Tibial artery (tissue), 4 donors: ENCODE results near the gene TMEM214.

Source experiments
- DNase-seq, 2 donors: peaks; one replicate each; pipeline ENCODE4 v3.0.0-alpha.2; 2019
- H3K27ac ChIP-seq, 2 donors: fragments of 200-600 bp; sonication (generic) in 1 of 2; 1 replicate in 1 of 2; 2 replicates in 1 of 2; pipeline ENCODE4 v1.5.1; 2018 to 2019; ENCODE audit warnings: mild to moderate bottlenecking in 1 of 2
- H3K27me3 ChIP-seq, 2 donors: fragments of 200-600 bp; sonication (generic) in 1 of 2; one replicate each; pipeline versions ENCODE4 v1.5.1 to v1.6.0; 2016 to 2019
- H3K36me3 ChIP-seq, 3 donors: fragments of 200-600 bp; sonication (generic) in 2 of 3; one replicate each; pipeline ENCODE4 v1.5.1; 2016 to 2019; ENCODE audit warnings: mild to moderate bottlenecking in 2 of 3
- H3K4me1 ChIP-seq, 4 donors: fragments of 200-600 bp; sonication (generic) in 2 of 4; 1 replicate in 3 of 4; 2 replicates in 1 of 4; pipeline ENCODE4 v1.5.1; 2016 to 2019
- H3K4me3 ChIP-seq, 2 donors: fragments of 200-600 bp; sonication (generic) in 1 of 2; 1 replicate in 1 of 2; 2 replicates in 1 of 2; pipeline ENCODE4 v1.5.1; 2018 to 2019; ENCODE audit warnings: mild to moderate bottlenecking in 2 of 2
- H3K9me3 ChIP-seq, 3 donors: fragments of 200-600 bp; sonication (generic) in 1 of 3; one replicate each; pipeline ENCODE4 v1.5.1; 2016 to 2019
- intact Hi-C: fragments of 100-400 bp; cut with DNase I; formaldehyde crosslinking; loops from one replicate; pipeline ENCODE4 v1.15.0; 2023; ENCODE audit warnings: low total_unique reads
- TF ChIP-seq, protein P1 (sequence below), 2 experiments: fragments of 200-600 bp in 1 of 2; fragments of 450-650 bp in 1 of 2; IDR thresholded peaks; one replicate each; pipeline ENCODE4 v1.5.1; 2017 to 2019; ENCODE audit warnings: antibody characterized with exemption in 2 of 2, mild to moderate bottlenecking in 1 of 2, moderate library complexity in 1 of 2

The TMEM214 gene

DNA sequence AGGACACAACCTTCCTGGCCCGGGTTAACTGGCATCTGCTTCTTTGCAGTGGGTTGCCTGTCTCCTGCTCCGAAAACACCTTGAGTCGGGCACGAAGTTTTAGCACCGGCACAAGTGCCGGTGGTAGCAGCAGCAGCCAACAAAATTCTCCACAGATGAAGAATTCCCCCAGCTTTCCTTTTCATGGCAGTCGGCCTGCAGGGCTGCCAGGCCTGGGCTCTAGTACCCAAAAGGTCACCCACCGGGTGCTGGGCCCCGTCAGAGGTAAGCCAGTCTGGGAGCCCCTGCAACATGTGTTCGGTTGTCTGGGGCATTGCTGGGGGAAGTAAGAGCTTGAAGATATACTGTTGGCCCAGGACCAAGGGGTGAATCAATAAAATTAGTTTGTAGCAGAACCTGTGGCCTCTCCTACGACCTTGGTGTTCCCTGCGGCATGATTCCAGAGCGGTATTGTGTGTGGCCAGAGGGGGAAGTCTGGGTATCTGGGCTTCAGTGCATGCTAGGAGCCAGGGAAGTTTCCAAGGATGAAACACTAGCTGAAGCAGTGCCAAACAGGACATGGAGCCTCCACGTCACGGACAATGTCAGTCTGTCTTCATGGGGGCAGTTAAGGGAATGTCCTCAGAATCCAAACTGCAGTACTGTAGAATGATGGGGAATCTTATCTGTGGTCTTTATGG lies 26.5 kb downstream of the TMEM214 start:
- Histone ChIP-seq H3K4me3 (no peak overlapping the region), H3K9me3 (no peaks in the 10 kb centered on the region), H3K27me3 (no peaks in the 10 kb centered on the region), H3K4me1 (no peaks in the 10 kb centered on the region), H3K36me3 (peaks cover 21 to 69% (median 34%) of the 10 kb centered on the region in 3 donors), H3K27ac (no peak overlapping the region)
- intact Hi-C loops, result no loop called here
- TF ChIP-seq, protein P1, sequence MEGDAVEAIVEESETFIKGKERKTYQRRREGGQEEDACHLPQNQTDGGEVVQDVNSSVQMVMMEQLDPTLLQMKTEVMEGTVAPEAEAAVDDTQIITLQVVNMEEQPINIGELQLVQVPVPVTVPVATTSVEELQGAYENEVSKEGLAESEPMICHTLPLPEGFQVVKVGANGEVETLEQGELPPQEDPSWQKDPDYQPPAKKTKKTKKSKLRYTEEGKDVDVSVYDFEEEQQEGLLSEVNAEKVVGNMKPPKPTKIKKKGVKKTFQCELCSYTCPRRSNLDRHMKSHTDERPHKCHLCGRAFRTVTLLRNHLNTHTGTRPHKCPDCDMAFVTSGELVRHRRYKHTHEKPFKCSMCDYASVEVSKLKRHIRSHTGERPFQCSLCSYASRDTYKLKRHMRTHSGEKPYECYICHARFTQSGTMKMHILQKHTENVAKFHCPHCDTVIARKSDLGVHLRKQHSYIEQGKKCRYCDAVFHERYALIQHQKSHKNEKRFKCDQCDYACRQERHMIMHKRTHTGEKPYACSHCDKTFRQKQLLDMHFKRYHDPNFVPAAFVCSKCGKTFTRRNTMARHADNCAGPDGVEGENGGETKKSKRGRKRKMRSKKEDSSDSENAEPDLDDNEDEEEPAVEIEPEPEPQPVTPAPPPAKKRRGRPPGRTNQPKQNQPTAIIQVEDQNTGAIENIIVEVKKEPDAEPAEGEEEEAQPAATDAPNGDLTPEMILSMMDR (IDR thresholded peaks at IDR 0.05), result no peak
- no peak for DNase-seq

DNA sequence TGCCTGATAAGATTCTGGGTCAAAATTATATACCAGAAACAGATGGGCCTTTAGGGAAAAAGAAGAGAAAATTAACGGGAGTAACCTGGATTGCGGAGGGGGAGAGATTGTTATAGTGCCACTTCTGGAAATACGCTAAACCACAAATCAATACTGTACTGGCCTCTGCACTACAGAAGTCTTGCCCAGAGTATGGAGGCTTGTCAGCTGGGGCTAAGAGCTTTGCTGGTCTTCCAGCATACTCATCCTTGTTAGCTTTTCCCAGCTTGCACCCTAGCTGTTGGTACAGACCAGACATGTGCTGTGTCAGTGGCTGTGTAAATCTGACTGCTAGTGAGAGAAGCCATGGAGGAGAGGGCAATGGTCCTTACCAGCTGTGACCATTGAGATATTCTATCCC lies 27.6 kb downstream of the TMEM214 start:
- TF ChIP-seq, protein P1 (IDR thresholded peaks at IDR 0.05), result no peak
- Histone ChIP-seq H3K36me3 (peaks cover 18 to 69% (median 24%) of the 10 kb centered on the region in 3 donors), H3K27me3 (no peaks in the 10 kb centered on the region), H3K4me3 (no peak overlapping the region), H3K4me1 (no peaks in the 10 kb centered on the region), H3K9me3 (no peaks in the 10 kb centered on the region), H3K27ac (no peak overlapping the region)
- no peak for DNase-seq
- intact Hi-C loops, result no loop called here

DNA sequence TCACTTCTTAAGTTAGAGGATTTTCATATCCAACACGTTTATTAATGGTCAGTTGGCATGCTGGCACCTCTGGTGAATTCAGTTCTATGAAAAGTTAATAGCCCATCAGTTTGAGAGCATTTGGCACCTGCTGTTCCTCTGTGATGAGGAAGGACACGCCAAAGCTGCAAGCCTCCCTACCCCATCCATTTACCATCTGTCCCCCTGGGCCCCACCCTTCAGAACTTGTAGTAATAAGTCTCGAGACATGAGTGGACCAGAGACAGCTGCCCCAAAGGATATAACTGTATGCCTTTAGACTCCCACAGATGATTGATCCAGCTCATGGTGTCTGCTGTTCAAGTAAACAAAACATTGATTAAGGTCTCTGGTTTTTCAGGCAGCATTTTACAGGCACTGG lies 32.4 kb downstream of the TMEM214 start:
- Histone ChIP-seq H3K4me1 (peaks cover 0 to 25% (median 20%) of the 10 kb centered on the region in 4 donors), H3K27ac (no peak overlapping the region), H3K36me3 (peaks cover 7 to 68% (median 14%) of the 10 kb centered on the region in 3 donors), H3K4me3 (no peak overlapping the region), H3K9me3 (no peaks in the 10 kb centered on the region), H3K27me3 (no peaks in the 10 kb centered on the region)
- no peak for DNase-seq
- TF ChIP-seq, protein P1 (IDR thresholded peaks at IDR 0.05), result no peak
- intact Hi-C loops, result no loop called here

DNA sequence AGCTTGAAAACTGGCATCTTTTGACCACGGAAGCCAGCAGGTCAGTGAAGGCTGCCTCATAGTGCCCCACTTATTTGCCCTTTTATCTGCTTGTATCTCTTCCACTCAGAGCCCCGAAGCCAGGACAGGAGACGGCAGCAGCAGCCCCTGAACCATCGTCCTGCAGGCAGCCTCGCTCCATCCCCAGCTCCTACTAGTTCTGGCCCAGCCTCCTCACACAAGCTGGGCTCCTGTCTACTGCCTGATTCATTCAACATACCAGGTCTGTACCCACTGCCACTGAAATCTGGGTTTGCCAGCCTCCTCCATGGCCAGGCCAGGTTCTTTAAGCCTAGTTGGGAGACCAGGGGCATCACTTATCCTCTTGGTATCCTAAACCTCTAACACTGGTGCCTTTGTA lies 34.6 kb downstream of the TMEM214 start:
- intact Hi-C loops, result no loop called here
- no peak for DNase-seq
- Histone ChIP-seq H3K4me3 (no peak overlapping the region), H3K27ac (no peak overlapping the region), H3K9me3 (no peaks in the 10 kb centered on the region), H3K4me1 (peaks cover 3 to 39% (median 31%) of the 10 kb centered on the region in 4 donors), H3K36me3 (peaks cover 7 to 63% (median 10%) of the 10 kb centered on the region in 3 donors), H3K27me3 (no peaks in the 10 kb centered on the region)
- TF ChIP-seq, protein P1 (IDR thresholded peaks at IDR 0.05), result no peak

DNA sequence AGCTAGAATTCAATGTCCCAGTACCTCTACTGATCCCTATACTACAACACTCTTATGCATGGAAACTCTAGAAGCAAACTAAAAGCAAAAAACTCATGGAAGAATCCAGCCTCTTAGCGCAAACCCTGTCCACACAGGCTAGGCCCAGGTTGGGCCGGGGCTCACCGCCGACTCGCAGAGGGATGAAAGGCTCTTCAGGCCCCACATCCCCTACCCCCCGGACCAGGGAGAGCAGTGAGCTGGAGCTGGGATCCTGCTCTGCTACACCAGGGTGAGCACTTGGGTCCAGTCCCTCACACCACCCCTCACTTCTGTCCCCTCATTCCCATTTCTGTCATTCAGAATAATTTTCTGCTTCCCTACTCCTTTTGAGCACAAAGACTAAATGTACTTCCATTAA lies 36.7 kb downstream of the TMEM214 start:
- H3K27ac ChIP-seq, result peak overlapping the region; percentile 96 to 98
- TF ChIP-seq, protein P1 (IDR thresholded peaks at IDR 0.05), result no peak
- peak overlapping the region in 1 of 2 donors; percentile 95 for H3K4me3 ChIP-seq
- H3K27me3 ChIP-seq, result no peaks in the 10 kb centered on the region
- H3K9me3 ChIP-seq, result no peaks in the 10 kb centered on the region
- H3K36me3 ChIP-seq, result peaks cover 7 to 53% (median 10%) of the 10 kb centered on the region in 3 donors
- intact Hi-C loops, result no loop called here
- DNase-seq, result no peak
- H3K4me1 ChIP-seq, result peaks cover 3 to 54% (median 47%) of the 10 kb centered on the region in 4 donors
